Muscle layer of duodenum (tissue), 2 donors: ENCODE results near the gene TRIM71.

Experiments used
- H3K27ac ChIP-seq: one replicate; pipeline ENCODE4 v1.7.0; 2013; ENCODE audit warnings: mild to moderate bottlenecking, low read length
- H3K27me3 ChIP-seq: one replicate; pipeline ENCODE4 v1.7.0; 2013; ENCODE audit warnings: low read depth, mild to moderate bottlenecking, control low read depth, low read length
- H3K36me3 ChIP-seq, 2 donors: one replicate each; pipeline ENCODE4 v1.7.0; 2013; ENCODE audit warnings: low read length in 2 of 2, control low read depth in 1 of 2, mild to moderate bottlenecking in 1 of 2; ENCODE audit not compliant: insufficient read depth in 2 of 2, control insufficient read depth in 1 of 2
- H3K4me1 ChIP-seq, 2 donors: one replicate each; pipeline ENCODE4 v1.7.0; 2013; ENCODE audit warnings: low read length in 2 of 2, mild to moderate bottlenecking in 2 of 2, control low read depth in 1 of 2, moderate library complexity in 1 of 2; ENCODE audit not compliant: insufficient read depth in 2 of 2, control insufficient read depth in 1 of 2
- H3K4me3 ChIP-seq, 2 donors: one replicate each; pipeline ENCODE4 v1.7.0; 2013; ENCODE audit warnings: low read length in 2 of 2, low read depth in 1 of 2, mild to moderate bottlenecking in 1 of 2
- H3K9me3 ChIP-seq, 2 donors: one replicate each; pipeline ENCODE4 v1.7.0; 2013; ENCODE audit warnings: low read length in 2 of 2, control low read depth in 1 of 2, mild to moderate bottlenecking in 1 of 2; ENCODE audit not compliant: control insufficient read depth in 1 of 2
- donor health status: healthy.

TRIM71 gene

DNA sequence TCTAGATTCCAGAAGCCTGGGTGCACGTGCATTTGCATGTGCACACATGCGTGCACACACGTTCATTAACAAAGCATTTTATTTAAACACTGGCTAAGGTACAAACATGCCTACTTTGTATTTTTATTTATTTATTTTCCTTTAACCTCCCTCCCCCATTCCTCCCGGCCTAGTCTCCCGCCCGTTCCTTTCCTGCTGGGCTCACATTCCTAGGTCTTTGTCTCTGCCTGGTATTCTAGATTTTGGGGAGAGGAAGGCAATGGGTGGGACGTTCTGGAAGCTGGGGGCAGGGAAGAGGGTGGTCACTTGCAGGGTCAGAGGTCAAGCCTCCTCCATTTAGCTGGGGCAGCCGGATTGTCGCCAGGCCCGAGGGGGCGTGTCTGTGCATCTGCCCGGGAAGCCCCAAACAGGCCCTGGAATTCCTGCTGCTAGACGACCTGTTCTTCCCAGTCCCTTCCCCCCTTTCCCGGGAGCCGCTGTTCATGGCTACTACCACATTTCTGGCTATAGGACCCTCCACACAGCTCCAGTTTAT, 51.8 kb downstream of the TRIM71 start:
- Histone ChIP-seq H3K9me3 (no peaks in the 10 kb centered on the region), H3K36me3 (no peaks in the 10 kb centered on the region), H3K4me3 (no peak overlapping the region), H3K27me3 (no peaks in the 10 kb centered on the region), H3K27ac (no peak overlapping the region), H3K4me1 (peaks cover 8 to 9% of the 10 kb centered on the region in 2 donors)

DNA sequence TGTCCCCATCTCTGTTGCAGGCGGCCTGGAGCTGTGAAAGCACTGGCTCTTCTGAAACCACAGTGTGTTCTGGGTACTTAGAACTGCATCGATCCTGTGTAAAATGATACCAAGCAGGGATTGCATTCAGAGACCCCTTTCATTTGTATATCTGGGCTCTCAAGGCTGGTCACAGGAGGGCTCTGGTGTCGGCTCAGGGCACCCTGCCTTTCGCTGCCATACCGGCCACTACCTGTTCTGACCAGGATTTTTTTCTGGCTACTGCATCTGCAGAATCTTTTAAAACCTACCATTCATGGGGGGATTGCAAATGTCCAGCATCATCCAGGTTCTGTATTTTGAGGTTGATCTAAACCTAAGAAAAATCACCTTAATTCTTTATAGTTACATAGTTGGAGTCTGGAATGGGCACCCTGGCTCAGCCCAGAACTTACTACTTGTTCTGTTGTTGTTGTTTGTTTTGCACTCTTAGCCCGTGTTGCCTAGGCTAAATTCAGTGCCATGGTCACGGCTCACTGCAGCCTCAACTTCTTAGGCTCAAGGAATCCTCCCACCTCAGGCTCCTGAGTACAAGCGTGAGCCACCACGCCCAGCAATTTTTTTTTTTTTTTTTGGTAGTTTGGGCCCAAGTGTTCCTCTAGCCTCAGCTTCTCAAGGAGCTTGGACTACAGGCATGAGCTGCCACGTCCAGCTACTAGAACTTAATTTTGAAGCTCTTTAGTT, 52.7 kb downstream of the TRIM71 start:
- Histone ChIP-seq H3K36me3 (no peaks in the 10 kb centered on the region), H3K4me3 (no peak overlapping the region), H3K27me3 (no peaks in the 10 kb centered on the region), H3K4me1 (peaks cover 8 to 9% of the 10 kb centered on the region in 2 donors), H3K9me3 (no peaks in the 10 kb centered on the region), H3K27ac (no peak overlapping the region)

DNA sequence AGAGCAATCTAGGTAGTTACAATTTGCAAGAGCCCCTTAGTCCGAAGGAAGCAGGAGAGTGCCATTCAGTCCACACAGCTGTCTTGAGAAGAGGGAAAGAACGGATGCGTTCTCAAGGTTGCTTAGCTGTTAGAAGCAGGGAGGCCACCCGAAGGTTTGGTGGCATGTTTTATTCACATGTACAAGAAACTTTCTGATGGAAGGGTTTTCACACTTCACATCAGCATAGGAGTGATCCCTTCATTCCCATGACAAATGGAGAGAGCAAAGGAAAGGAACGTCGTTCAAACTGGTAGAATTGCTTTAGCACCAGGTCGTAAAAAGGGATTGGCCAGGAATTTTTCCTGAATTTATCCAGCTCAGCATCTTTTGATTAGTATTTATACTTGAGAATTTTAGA, 53.5 kb downstream of the TRIM71 start:
- Histone ChIP-seq H3K27ac (no peak overlapping the region), H3K4me3 (no peak overlapping the region), H3K36me3 (no peaks in the 10 kb centered on the region), H3K9me3 (no peaks in the 10 kb centered on the region), H3K27me3 (no peaks in the 10 kb centered on the region), H3K4me1 (peaks cover 8 to 9% of the 10 kb centered on the region in 2 donors)

DNA sequence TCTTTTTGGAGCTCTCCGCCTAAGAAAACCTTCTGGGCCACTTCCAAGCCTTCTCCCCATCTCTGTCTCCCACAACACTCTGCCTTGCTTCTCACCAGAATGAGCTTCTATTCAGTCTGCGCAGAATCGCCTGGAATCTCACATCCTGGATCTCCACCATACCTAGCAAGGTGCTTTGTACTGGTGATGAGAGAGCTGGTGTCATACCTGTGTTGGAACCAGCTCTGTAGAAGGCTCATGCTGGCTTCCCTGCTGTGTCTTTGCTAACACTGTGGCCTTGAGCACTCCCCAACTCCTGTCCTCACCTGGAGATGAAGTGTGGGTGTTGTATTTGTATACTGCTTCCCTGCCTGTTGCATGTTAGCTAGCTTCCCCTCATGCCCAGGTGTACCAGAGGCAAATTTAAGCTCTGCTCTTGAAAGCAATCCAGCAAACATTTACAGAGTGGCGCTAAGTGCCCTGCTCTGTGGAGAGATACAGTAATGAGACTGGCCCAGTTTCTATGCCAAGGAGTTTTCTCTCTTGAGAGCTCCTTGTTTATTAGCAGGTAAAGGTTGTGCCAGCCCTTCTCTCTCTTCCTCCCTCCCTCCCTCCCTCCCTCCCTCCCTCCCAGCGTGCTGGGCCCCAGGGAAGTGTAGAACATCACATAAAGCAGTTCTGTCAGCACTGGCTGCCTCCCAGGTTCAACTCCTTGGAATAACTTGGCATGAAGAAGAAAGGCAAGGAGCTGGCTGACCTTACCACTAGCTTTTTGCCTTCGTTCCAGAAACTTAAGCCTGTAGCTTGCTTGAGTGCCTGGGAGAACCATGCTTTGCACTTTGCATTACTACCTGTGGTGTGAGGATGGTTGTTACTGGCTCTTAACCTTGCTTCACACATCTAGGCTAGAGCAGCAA, 54.9 kb downstream of the TRIM71 start:
- no peaks in the 10 kb centered on the region for H3K27me3 ChIP-seq
- H3K4me1 ChIP-seq, result peaks cover 8 to 9% of the 10 kb centered on the region in 2 donors
- no peaks in the 10 kb centered on the region for H3K36me3 ChIP-seq
- no peak overlapping the region for H3K27ac ChIP-seq
- H3K4me3 ChIP-seq, result no peak overlapping the region
- H3K9me3 ChIP-seq, result no peaks in the 10 kb centered on the region

DNA sequence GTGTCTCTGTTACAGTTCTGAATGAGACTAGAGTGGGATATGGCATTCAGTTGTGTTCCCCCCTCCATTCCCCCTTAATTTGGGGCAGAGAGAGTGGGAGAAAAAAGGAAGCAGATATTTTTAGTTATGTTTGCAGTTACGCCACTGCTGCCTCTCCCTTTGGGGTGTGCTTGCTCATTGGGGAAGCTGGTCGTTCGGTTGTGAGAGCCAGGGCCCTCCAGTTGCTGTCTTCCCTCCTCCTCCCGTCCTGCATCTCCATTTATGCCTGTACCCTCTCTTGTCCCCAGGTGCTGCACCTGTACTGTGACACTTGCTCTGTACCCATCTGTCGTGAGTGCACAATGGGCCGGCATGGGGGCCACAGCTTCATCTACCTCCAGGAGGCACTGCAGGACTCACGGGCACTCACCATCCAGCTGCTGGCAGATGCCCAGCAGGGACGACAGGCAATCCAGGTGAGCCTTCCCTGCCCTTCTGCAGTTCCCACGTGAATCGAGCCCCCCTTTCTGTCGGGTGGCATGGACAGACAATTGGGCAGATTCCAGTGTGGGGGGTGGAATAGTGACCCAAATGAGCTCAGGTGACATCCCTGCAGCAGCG, 55.8 kb downstream of the TRIM71 start:
- Histone ChIP-seq H3K27ac (no peak overlapping the region), H3K4me1 (peaks cover 8 to 9% of the 10 kb centered on the region in 2 donors), H3K36me3 (no peaks in the 10 kb centered on the region), H3K9me3 (no peaks in the 10 kb centered on the region), H3K4me3 (no peak overlapping the region), H3K27me3 (no peaks in the 10 kb centered on the region)

DNA sequence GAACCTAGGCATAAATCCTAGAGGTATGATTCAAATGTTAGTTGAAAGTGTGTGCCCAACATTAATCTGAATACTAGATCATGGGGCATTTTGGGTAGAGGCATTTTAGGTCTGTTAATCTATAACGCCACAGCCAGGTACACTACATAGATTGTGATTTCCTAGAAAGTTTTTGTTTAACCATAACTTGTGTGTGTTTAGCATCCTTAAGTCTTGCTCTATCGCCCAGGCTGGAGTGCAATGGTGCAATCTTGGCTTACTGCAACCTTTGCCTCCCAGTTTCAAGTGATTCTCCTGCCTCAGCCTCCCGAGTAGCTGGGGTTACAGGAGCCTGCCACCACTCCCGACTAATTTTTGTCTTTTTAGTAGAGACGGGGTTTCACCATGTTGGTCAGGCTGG, 59.1 kb downstream of the TRIM71 start:
- Histone ChIP-seq H3K4me3 (no peak overlapping the region), H3K27ac (no peak overlapping the region), H3K27me3 (no peaks in the 10 kb centered on the region), H3K4me1 (peaks cover 8 to 9% of the 10 kb centered on the region in 2 donors), H3K9me3 (no peaks in the 10 kb centered on the region), H3K36me3 (no peaks in the 10 kb centered on the region)

DNA sequence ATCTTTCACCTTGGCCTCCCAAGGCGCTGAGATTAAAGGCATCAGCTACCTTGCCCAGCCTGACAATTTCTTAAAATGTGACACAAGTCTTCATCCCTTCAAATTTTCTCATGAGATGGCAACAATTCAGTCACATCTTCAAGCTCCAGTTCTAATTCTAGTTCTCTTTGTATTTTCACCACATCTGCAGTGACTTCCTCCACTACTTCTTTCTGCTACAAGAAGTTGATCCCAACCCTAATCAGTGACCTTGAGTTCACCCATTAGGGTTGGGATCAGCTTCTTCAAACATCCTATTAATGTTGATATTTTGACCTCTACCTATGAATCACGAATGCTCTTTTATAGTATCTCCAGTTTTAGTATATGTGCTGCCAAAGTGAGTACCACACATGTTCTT, 59.8 kb downstream of the TRIM71 start:
- Histone ChIP-seq H3K4me3 (no peak overlapping the region), H3K36me3 (no peaks in the 10 kb centered on the region), H3K27me3 (no peaks in the 10 kb centered on the region), H3K9me3 (no peaks in the 10 kb centered on the region), H3K4me1 (peaks cover 8 to 9% of the 10 kb centered on the region in 2 donors), H3K27ac (no peak overlapping the region)

DNA sequence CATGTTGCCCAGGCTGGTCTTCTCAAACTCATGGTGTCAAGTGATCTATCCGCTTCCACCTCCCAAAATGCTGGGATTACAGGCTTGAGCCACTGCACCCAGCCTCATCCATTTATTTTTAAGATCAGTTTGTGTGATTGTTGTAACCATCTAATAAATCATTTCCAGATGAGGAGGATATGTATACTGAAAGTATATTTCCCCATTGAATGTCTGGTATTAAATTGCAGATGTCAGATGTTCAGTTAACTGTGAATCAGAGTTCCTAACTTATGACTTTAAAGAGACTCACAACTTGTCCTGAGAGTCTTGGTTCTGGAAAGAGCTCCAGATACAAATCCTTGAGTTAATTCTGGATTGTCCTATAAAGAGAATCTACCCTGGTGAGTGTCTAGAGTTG, 62.4 kb downstream of the TRIM71 start:
- H3K27ac ChIP-seq, result no peak overlapping the region
- no peaks in the 10 kb centered on the region for H3K9me3 ChIP-seq
- no peaks in the 10 kb centered on the region for H3K27me3 ChIP-seq
- no peak overlapping the region for H3K4me3 ChIP-seq
- no peaks in the 10 kb centered on the region for H3K4me1 ChIP-seq
- H3K36me3 ChIP-seq, result no peaks in the 10 kb centered on the region

DNA sequence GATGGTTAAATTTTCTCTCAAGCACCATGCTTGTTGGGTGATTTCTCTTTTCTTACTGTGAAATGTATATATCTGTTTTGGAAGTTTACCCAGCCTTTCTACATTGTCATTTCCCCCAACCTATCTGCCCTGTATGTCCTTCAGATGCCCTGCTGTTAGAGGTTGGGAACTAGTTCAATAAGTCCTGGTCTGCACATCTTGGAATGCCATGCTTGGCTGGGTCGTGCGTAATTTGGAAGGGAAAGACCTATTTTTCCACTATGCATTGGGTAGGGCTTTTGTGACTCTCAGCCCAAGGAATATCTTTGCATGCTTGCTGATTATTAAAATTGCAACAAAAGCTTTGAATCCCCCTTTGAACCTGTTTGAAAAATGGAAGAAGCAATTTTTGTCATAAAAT, 63.8 kb downstream of the TRIM71 start:
- H3K36me3 ChIP-seq, result no peaks in the 10 kb centered on the region
- H3K4me1 ChIP-seq, result no peaks in the 10 kb centered on the region
- H3K27ac ChIP-seq, result no peak overlapping the region
- no peaks in the 10 kb centered on the region for H3K27me3 ChIP-seq
- no peak overlapping the region for H3K4me3 ChIP-seq
- no peaks in the 10 kb centered on the region for H3K9me3 ChIP-seq

DNA sequence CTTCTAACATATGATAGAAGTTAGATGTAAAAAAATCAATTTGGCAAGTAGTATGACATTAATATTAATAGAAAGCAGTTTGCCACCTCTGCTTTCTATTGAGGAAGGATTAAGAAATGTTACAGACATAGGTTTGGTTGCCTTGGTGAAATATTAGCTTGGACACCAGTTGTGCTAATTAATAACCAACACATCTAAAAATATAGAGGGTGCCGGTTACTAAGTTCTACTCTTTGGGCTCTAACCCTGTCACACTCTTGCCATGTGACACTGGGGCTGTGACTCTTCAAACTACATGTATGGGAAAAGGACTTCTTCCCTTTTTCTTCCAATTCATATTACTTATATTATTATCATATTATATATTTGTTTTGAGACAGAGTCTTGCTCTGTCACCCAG, 64.4 kb downstream of the TRIM71 start:
- Histone ChIP-seq H3K9me3 (no peaks in the 10 kb centered on the region), H3K4me3 (no peak overlapping the region), H3K4me1 (no peaks in the 10 kb centered on the region), H3K27me3 (no peaks in the 10 kb centered on the region), H3K36me3 (no peaks in the 10 kb centered on the region), H3K27ac (no peak overlapping the region)

DNA sequence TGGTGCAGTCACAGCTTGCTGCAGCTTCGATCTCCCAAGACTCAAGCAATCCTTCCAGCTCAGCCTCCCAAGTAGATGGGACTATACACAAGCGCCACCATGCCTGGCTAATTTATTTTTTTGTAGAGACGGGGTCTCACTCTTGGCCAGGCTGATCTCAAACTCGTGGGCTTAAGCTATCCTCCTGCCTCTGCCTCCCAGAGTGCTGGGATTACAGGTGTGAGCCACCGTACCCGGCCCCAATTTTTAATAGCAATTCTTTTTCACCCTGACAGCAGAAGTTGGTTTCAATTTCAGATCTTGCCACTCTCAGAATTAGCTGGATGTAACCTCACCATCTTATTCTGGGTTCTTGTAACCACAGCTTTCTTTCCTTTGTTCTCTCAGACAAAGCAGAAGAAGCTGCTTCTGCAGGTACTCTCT, 64.8 kb downstream of the TRIM71 start:
- Histone ChIP-seq H3K36me3 (no peaks in the 10 kb centered on the region), H3K9me3 (no peaks in the 10 kb centered on the region), H3K4me1 (no peaks in the 10 kb centered on the region), H3K27me3 (no peaks in the 10 kb centered on the region), H3K4me3 (no peak overlapping the region), H3K27ac (no peak overlapping the region)
